Left forelimb (tissue), 1 donor: Measurements from ENCODE around the gene THAP11.

Experiments
- DNase-seq: peaks from one replicate; pipeline ENCODE4 v3.0.0-alpha.2; 2018; ENCODE audit warnings: low spot score

Gene THAP11

DNA sequence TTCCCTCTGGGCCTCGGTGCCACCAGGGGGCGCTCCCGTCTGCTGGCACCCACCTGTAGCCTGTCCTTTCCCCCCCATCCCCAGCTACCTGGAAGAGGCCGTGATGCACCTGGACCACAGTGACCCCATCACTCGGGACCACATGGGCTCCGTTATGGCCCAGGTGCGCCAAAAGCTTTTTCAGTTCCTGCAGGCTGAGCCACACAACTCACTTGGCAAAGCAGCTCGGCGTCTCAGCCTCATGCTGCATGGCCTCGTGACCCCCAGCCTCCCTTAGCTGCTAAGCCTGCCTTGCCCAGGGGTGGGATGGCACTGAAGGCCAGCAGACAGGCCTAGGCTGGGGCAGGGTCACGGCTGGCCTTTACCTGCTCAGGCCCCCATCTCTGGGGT, 41.7 kb downstream of the THAP11 start:
- no peak for DNase-seq

DNA sequence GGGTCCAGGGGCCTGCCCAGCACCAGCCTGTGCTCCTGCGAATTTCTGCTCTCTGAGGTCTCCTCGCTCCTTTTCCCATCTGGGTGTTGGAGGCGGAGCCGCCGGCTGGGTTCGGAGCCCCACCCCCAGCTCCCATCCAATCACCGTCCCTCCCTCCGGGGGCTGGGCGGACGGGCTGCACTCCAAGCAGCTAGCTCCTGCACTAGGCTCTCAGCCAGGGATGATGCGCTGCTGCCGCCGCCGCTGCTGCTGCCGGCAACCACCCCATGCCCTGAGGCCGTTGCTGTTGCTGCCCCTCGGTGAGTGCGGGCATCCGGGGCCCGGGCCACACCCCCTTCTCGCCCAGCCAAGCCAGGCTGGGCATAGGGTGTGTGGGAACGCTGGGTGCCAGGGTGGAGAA, 42.6 kb downstream of the THAP11 start, which contains the start of gene NRN1L:
NRN1L (plus strand) TSS at position 202 of the 400 bp plus-strand sequence; CDS start at position 221, 19 bp downstream.
- peak; percentile 91 for DNase-seq

DNA sequence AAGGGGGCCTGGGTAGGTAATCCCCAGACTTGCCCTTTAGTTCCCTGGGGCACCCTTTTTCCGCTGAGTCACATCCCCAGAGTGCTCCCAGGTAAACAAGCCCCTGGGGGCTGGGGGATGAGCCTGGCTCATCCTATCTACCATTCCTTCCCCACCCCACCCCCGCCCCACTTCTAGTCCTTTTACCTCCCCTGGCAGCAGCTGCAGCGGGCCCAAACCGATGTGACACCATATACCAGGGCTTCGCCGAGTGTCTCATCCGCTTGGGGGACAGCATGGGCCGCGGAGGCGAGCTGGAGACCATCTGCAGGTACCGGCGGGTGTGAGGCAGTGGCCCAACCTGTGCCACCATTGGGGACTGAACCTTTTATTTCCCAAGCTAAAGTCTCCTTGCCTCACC, 43.4 kb downstream of the THAP11 start:
- DNase-seq: no peak

DNA sequence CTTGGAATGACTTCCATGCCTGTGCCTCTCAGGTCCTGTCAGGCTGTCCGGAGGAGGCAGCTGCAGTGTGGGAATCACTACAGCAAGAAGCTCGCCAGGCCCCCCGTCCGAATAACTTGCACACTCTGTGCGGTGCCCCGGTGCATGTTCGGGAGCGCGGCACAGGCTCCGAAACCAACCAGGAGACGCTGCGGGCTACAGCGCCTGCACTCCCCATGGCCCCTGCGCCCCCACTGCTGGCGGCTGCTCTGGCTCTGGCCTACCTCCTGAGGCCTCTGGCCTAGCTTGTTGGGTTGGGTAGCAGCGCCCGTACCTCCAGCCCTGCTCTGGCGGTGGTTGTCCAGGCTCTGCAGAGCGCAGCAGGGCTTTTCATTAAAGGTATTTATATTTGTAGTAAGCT, 43.9 kb downstream of the THAP11 start:
- no peak for DNase-seq

DNA sequence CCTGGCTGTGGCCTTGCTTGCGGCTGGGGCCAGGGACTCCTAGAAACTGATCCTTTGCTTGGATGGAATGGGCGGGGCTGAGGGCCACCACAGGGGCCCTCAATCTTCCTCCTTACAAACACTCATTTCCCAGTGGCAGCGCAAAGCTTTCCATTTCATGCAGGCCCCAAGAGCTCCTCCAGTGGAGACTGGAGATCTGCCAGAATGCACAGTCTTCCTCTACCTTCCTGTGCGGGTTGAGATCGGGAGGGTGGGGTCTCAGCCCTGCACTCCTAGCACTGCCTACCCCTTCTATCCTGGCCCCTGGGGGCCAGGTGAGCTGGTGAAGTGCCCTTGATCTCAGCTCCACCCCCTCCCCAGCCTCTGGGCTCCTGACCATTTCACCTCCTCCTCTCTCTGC, 44.3 kb downstream of the THAP11 start:
- no peak for DNase-seq

DNA sequence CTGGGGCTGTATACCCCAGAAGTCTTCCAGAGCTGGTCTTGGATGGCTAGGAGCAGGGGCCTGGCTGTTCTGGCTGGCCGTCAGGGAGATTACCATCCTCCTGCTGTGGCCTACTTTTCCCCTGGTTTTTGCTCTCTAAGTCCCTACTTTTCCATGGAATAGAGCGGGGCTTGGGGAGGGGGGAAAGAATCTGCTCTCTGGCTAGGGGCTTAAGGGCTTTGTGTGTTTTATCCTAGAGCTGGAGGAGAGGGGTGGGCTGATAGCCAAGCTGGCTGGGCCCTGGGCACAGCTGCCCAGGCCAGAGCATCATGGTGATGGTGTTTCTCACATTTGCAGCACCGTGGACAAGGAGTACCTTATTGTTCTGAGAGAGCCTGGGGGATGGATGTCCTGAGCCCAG, 46.2 kb downstream of the THAP11 start:
- no peak for DNase-seq

DNA sequence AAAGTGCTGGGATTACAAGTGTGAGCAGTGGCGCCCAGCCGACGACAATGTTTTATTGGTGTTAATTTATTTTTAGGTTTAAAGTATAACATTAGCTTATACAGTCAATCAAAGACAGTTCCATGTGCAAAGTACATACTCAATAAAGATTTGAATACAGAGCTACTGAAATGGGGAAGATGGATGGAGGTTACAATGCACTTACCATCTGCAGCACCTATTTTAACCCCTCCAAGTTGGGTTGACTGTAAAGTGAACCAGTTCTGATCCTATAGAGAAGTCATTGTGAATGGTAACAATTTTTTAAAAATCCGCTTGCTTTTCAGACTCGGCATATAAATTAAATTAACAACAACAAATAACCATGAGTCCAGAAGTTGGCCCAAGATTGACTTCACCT, 50.3 kb downstream of the THAP11 start:
- DNase-seq: no peak

DNA sequence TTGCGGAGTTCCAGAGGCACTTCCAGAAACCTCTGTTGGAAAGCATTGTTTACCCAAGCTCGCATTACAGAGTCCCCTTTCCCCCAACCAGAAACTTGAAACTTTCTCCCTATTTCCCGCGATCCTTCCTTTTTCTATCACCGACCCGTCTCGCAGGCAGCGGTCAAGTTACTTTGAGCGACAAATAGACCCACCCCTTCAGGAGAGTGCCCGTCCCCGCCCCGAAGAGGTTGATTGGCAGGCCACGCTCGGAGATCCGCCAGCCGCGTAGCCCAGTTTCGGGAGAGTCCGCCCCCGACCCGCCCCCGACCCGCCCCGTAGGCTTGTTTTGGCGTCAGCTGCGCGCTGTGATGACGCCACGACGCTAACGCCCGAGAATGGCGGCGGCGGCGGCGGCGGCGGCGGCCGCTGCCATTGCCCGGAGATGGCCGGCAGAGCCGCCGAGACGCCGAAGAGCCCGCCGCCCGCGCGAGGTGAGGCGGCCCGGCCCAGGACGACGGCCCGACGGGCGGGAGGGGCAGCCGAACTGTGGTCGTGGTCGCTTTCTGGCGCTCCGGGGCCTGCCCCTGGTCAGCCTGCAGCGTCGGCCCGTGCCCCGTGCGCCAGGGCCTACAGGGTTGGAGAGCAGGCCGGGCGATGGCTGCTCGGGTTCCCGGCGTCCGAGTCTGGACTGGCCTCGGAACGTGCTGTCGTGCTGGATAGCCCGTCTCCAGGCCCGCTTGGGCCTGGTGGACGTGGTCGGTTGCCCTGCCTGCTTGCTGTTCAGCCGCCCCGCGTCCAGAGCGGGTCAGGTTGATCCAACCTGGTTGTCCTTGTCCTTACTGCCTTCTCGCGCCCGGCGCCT, 51.0 kb downstream of the THAP11 start, which contains the start of gene PSKH1:
PSKH1 (plus strand) TSS at position 356 of the 844 bp plus-strand sequence. CDS start 15,496 bp downstream, outside the sequence.
- DNase-seq: peak; percentile 99
